Measurements from ENCODE around the gene EGFL8. TPM values are rescaled to one million over a fixed set of nuclear protein-coding genes. Genes with fewer than 3 reads are reported as not detected.
A peak's percentile ranks its signal among the peaks of the same experiment; 100 is the strongest.

The EGFL8 gene
- total and polyA plus RNA-seq, 9 of the 15 experiments (the other 6 are each of a cell fraction or from before 2014, with no cell fraction given) = 2.2 to 47.4 (median 14.2) TPM

- Histone ChIP-seq H3K9me1 (ENCODE audit: control insufficient read depth, insufficient read depth, low read length) (no peaks in the 10 kb centered on the region), H3K9ac (ENCODE audit: insufficient read depth in 1 of 2, low read depth in 2 of 2, low read length in 2 of 2) (peak overlapping the region; percentile 86 to 93), H4K20me1 (replicated peaks; ENCODE audit: control insufficient read depth, insufficient read depth, low read length) (no peaks in the 10 kb centered on the region), H3K4me1 (replicated peaks in 1 of 2; ENCODE audit: control insufficient read depth in 2 of 2, insufficient read depth in 2 of 2, low read length in 2 of 2) (peaks cover 25 to 54% of the 10 kb centered on the region in 2 experiments; a peak in 4 of 5 replicates), H3K4me3 (peak overlapping the region; percentile 65), H3K27me3 (ENCODE audit: control insufficient read depth in 2 of 2, insufficient read depth in 2 of 2, low read length in 2 of 2) (no peaks in the 10 kb centered on the region), H3K9me3 (replicated peaks; ENCODE audit: control insufficient read depth, insufficient read depth, low read depth, low read length) (no peaks in the 10 kb centered on the region), H3K27ac (ENCODE audit: extremely low read depth, low read depth, low read length) (peak overlapping the region; percentile 89), H3K79me2 (ENCODE audit: control insufficient read depth, insufficient read depth, low read length) (peaks cover 44% of the 10 kb centered on the region), H2AFZ (ENCODE audit: low read depth, low read length) (peak overlapping the region; percentile 91), H3K4me2 (ENCODE audit: insufficient read depth, low read length) (peak overlapping the region; percentile 86), H3K36me3 (ENCODE audit: control insufficient read depth, insufficient read depth, low read length) (peaks cover 40% of the 10 kb centered on the region)
- in situ Hi-C loops (cut with MboI) = no loop called here
- FAIRE-seq (no peak), DNase-seq (ENCODE audit: extremely low read depth in 1 of 4, low spot score in 3 of 4) (peak; percentile 83 to 93 (median 84)), ATAC-seq (peak; percentile 83)
- WGBS (ENCODE audit: insufficient coverage, low coverage, missing lambda C conversion rate) = 2% methylated on average over 34 of the region's 34 CpGs
- ChIA-PET POLR2A (interaction anchor here (0.6 to 1.0 kb wide), 5 partner anchors 23 to 327 kb away, joined by 3 to 4 read pairs (median 4); partner anchors contain the start of gene HSPA1B), CTCF (ENCODE audit: low intra/inter-chr PET ratio) (interaction anchor here (1.5 to 4.2 kb wide), 2 partner anchors 36 to 38 kb away, joined by 8 to 51 read pairs; no protein-coding TSS in a partner anchor)
- TSS peak; percentile 79 for BruUV-seq (replicated peaks)
- intact Hi-C loops (cut with micrococcal nuclease) = loop anchor here (1.0 kb wide), 3 partner anchors 24 to 41 kb away; partner anchors contain the start of gene FKBPL
- TF ChIP-seq TCF7L2 (IDR thresholded peaks at IDR 0.05; ENCODE audit: low read depth, low read length) (0 out of 2 replicates have a peak, but pooled peaks have one; percentile 15), JUN (IDR thresholded peaks at IDR 0.05; ENCODE audit: borderline replicate concordance, low read depth, low read length) (0 out of 2 replicates have a peak, but pooled peaks have one; percentile 36), JUN (CRISPR knock-in tag; IDR thresholded peaks at IDR 0.05; ENCODE audit: borderline replicate concordance) (no peak), EP400 (IDR thresholded peaks at IDR 0.05) (peak; percentile 82), ATF6 (CRISPR knock-in tag; IDR thresholded peaks at IDR 0.05) (peak; percentile 27; the same call in 1 of the 2 replicates), ZNF584 (CRISPR knock-in tag; IDR thresholded peaks at IDR 0.05; ENCODE audit: low read depth) (no peak), FOXP4 (CRISPR knock-in tag; IDR thresholded peaks at IDR 0.05; ENCODE audit: borderline replicate concordance) (no peak), MCM2 (IDR thresholded peaks at IDR 0.05; ENCODE audit: low read depth) (no peak), DNMT1 (IDR thresholded peaks at IDR 0.05) (no peak), E2F6 (IDR thresholded peaks at IDR 0.05; ENCODE audit: borderline replicate concordance in 1 of 2, extremely low read depth in 1 of 2, insufficient read depth in 1 of 2, insufficient read length in 1 of 2, low read depth in 1 of 2, low read length in 1 of 2, poor library complexity in 1 of 2, severe bottlenecking in 1 of 2) (peak; percentile 53 to 66), ZBTB17 (CRISPR knock-in tag; IDR thresholded peaks at IDR 0.05) (no peak), RNF2 (IDR thresholded peaks at IDR 0.05) (0 out of 2 replicates have a peak, but pooled peaks have one; percentile 25)
Observed at GRCh38 chr6:32154514-32155161, 9.8 kb upstream of the EGFL8 start.

Data from K562 (cell line).